Natural killer cell treated with Interleukin-12 subunit alpha and Interleukin-12 subunit beta and Interleukin-15 and Interleukin-18, amount 100 ng/mL, for 72 hours (primary cell): ENCODE data around the gene ATG9B. TPM values are rescaled to one million over a fixed set of nuclear protein-coding genes. Genes with fewer than 3 reads are reported as not detected.

Source experiments
- ATAC-seq, 2 donors: fragments of 150-1000 bp; cut with Tn5 transposase in 1 of 2; sonication (Bioruptor Pico), chemical (Tn5 transposase) in 1 of 2; 2 replicates each; pipeline ENCODE4 v1.10.0; 2021
- DNase-seq: peaks from one replicate; pipeline ENCODE4 v3.0.0; 2022; ENCODE audit warnings: low spot score
- H3K27ac Mint-ChIP-seq, 2 donors: 1 replicate in 1 of 2; 2 replicates in 1 of 2; pipeline ENCODE4 v1.8.0; 2022; ENCODE audit warnings: mixed read lengths in 2 of 2, mild to moderate bottlenecking in 1 of 2, moderate library complexity in 1 of 2
- H3K27me3 Mint-ChIP-seq, 2 donors: 1 replicate in 1 of 2; 2 replicates in 1 of 2; pipeline ENCODE4 v1.8.0; 2022; ENCODE audit warnings: mixed read lengths in 2 of 2
- H3K36me3 Mint-ChIP-seq: one replicate; pipeline ENCODE4 v1.8.0; 2022; ENCODE audit warnings: mixed read lengths
- H3K4me1 Mint-ChIP-seq, 2 donors: 1 replicate in 1 of 2; 2 replicates in 1 of 2; pipeline ENCODE4 v1.8.0; 2022; ENCODE audit warnings: low read depth in 2 of 2, mixed read lengths in 2 of 2, mild to moderate bottlenecking in 1 of 2
- H3K4me3 Mint-ChIP-seq: one replicate; pipeline ENCODE4 v1.8.0; 2022; ENCODE audit warnings: mixed read lengths
- H3K9me3 Mint-ChIP-seq: 2 replicates; pipeline ENCODE4 v1.8.0; 2022; ENCODE audit warnings: mixed read lengths
- total RNA-seq, 2 donors: library from RNA; stranded (reverse); gene quantifications; one replicate each; pipeline ENCODE4 v1.2.3, GENCODE V29; 2022

ATG9B gene
- total RNA-seq, 2 donors from 2014 or later: 2.5 to 2.7 TPM

DNA sequence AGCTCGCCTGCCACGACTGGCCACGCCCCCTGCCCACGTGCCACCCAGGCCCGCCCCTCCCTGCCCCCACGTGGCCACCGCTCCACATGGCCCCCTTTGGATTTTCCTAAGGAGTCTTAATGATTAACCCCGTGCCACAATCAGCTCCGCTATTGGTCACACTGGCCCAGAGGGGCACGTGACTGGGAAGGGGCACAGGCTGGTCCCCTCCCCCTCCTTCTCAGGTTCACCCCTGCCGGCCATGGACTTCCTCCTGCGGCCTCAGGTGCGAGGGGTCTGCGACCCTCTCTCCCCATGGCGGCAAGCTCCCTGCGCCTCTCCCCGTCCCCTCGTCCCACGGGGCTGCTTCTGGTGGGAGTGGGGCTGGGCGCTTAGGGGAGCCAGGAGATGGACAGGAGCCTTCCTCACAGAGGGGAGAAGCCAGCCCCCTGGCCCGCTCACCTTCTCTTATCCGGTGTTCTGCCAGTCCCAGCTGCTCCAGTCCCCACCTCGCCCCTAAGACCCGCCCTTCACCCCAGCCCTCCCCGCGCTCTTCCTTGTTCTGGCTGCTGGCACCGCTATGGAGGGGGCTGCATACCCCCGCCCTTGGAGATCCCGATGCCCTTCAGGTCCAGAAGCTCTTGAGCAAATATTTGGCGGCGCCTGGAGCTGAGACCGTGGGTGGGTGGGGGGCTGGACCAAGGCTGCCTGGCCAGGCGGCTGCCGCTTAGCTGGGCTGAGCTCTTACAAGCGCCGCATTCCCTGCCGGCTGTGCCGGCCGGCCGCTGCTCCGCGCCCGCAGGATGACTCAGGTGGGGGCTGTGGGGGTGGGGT lies 38.3 kb upstream of the ATG9B start:
- DNase-seq: no peak
- H3K4me3 Mint-ChIP-seq: no peak overlapping the region
- peaks cover 19 to 20% of the 10 kb centered on the region in 2 donors for H3K4me1 Mint-ChIP-seq
- no peaks in the 10 kb centered on the region for H3K9me3 Mint-ChIP-seq
- no peak overlapping the region for H3K27ac Mint-ChIP-seq
- no peaks in the 10 kb centered on the region for H3K27me3 Mint-ChIP-seq
- ATAC-seq: no peak
- H3K36me3 Mint-ChIP-seq: no peaks in the 10 kb centered on the region

- Mint-ChIP-seq H3K27me3 (no peaks in the 10 kb centered on the region), H3K9me3 (no peaks in the 10 kb centered on the region), H3K36me3 (no peaks in the 10 kb centered on the region), H3K4me3 (no peak overlapping the region), H3K27ac (peak overlapping the region in 1 of 2 donors; percentile 68), H3K4me1 (peaks cover 25 to 26% of the 10 kb centered on the region in 2 donors)
- no peak for ATAC-seq
- no peak for DNase-seq
These were observed 37.8 kb upstream of the ATG9B start for GRCh38 chr7:151062111-151062398.

GRCh38 chr7:151061213-151062110 lies 37.2 kb upstream of the ATG9B start:
- peaks cover 28% of the 10 kb centered on the region in 2 donors for H3K4me1 Mint-ChIP-seq
- H3K36me3 Mint-ChIP-seq: no peaks in the 10 kb centered on the region
- peak overlapping the region; percentile 93 for H3K4me3 Mint-ChIP-seq
- H3K27ac Mint-ChIP-seq: peak overlapping the region in 1 of 2 donors; percentile 68
- no peaks in the 10 kb centered on the region for H3K9me3 Mint-ChIP-seq
- DNase-seq: no peak
- ATAC-seq: no peak
- no peaks in the 10 kb centered on the region for H3K27me3 Mint-ChIP-seq

GRCh38 chr7:151060416-151061212 lies 36.3 kb upstream of the ATG9B start:
- H3K4me1 Mint-ChIP-seq: peaks cover 28% of the 10 kb centered on the region in 2 donors
- no peaks in the 10 kb centered on the region for H3K9me3 Mint-ChIP-seq
- ATAC-seq (no peak), DNase-seq (no peak)
- peak overlapping the region in 1 of 2 donors; percentile 92 for H3K27ac Mint-ChIP-seq
- peak overlapping the region; percentile 93 for H3K4me3 Mint-ChIP-seq
- H3K36me3 Mint-ChIP-seq: no peaks in the 10 kb centered on the region
- H3K27me3 Mint-ChIP-seq: no peaks in the 10 kb centered on the region

GRCh38 chr7:151060113-151060415 lies 35.8 kb upstream of the ATG9B start:
- H3K4me1 Mint-ChIP-seq: peaks cover 25 to 28% of the 10 kb centered on the region in 2 donors
- H3K27ac Mint-ChIP-seq: peak overlapping the region in 1 of 2 donors; percentile 92

DNA sequence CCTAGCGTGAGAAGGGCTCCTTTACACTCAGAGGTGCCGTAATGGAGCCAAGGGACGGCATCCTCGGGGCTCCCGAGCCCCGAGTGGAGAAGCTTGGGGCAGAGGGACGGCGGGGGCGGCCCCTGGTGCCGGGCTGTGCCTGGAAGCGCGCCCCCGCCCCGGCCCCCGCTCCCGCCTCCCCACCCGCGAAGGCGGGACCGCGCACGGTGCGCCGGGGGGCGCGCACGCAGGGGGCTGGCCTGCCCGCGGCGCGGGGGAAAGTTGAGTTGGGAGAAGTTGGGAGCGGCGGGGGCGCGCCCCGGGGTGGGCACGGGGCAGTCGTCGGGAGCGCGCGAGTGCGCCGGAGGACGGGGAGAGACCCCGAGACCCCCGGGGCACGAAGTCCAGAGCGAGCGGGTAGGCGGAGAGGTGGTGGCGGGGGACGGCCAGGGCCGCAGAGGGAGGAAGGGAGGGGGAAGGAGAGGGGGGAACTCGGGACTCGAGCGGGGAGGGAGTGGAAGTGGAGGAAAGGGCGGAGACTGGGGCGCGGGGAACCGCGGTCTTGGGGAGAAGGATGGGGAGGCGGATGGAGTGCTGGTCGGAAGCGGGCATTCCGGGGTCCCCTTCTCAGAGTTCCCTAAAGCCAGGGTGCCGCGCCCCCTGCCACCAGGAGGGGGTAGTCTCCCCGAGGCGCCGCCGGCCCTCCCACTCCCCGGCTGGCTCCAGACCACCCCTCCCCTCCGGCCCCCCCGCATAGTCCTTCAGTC lies 35.2 kb upstream of the ATG9B start, which contains the start of gene SLC4A2:
Gene SLC4A2, plus strand, starts transcription at position 223 of the 746 bp plus-strand sequence. CDS start 2,399 bp downstream, outside the sequence.
- Mint-ChIP-seq H3K4me1 (peaks cover 25 to 28% of the 10 kb centered on the region in 2 donors), H3K4me3 (peak within 1 kb of the TSS; percentile 93), H3K27me3 (no peaks in the 10 kb centered on the region), H3K36me3 (no peaks in the 10 kb centered on the region), H3K9me3 (no peaks in the 10 kb centered on the region), H3K27ac (peak within 1 kb of the TSS; percentile 83 to 92)
- ATAC-seq: peak; percentile 63 to 69
- peak; percentile 84 for DNase-seq

More at GRCh38 chr7:151060113-151060415, 35.8 kb upstream of the ATG9B start:
- H3K27me3 Mint-ChIP-seq: no peaks in the 10 kb centered on the region
- H3K36me3 Mint-ChIP-seq: no peaks in the 10 kb centered on the region
- H3K4me3 Mint-ChIP-seq: peak overlapping the region; percentile 93
- H3K9me3 Mint-ChIP-seq: no peaks in the 10 kb centered on the region
- no peak for DNase-seq
- no peak for ATAC-seq

- H3K27me3 Mint-ChIP-seq: no peaks in the 10 kb centered on the region
- peaks cover 25 to 28% of the 10 kb centered on the region in 2 donors for H3K4me1 Mint-ChIP-seq
- peak overlapping the region; percentile 93 for H3K4me3 Mint-ChIP-seq
- H3K27ac Mint-ChIP-seq: peak overlapping the region; percentile 83 to 92
- no peaks in the 10 kb centered on the region for H3K9me3 Mint-ChIP-seq
- no peak for DNase-seq
- ATAC-seq: no peak
- H3K36me3 Mint-ChIP-seq: no peaks in the 10 kb centered on the region
These were observed 34.6 kb upstream of the ATG9B start for GRCh38 chr7:151058781-151059366.

DNA sequence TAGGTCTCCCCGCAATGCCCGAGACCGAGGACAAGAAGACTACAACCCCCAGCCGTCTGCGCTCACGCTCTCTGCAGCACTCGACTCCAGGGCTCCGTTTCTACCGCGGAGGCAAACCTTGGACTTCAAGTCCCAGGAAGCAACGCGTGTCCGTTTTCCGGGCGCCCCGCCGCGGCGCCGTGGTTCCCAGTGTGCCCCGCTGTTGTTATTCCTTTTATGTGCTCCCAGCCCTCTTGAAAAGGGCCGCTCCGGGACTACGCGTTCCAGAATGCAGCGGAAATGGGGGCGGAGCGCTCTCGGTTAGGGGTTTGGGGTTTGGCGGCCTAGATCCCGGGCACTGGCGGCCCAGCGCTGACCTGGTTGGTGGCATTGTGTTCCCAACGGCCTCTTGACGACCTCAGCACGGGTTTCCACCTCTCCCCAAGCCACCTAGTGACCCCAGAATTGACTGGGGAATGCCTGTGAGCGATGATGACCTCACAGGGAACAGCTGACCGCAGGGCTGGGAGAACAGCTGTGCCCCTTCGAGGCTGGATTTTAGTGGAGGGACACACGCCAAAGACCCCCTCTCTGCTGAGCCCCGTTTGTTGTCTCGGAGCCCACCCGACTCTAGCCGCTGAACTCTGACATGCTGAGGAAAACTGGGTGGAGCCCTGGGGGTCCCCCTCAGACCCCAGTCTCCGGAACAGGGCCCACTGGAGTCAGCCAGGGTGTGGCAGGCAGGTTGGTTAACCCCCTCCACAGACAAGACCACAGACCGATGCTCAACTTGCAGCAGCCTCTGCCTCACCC lies 33.9 kb upstream of the ATG9B start:
- H3K27me3 Mint-ChIP-seq: no peaks in the 10 kb centered on the region
- no peaks in the 10 kb centered on the region for H3K36me3 Mint-ChIP-seq
- ATAC-seq (peak; percentile 95 to 97), DNase-seq (peak; percentile 98)
- no peaks in the 10 kb centered on the region for H3K9me3 Mint-ChIP-seq
- peak overlapping the region; percentile 93 for H3K4me3 Mint-ChIP-seq
- peak overlapping the region; percentile 83 to 92 for H3K27ac Mint-ChIP-seq
- H3K4me1 Mint-ChIP-seq: peaks cover 25 to 28% of the 10 kb centered on the region in 2 donors

DNA sequence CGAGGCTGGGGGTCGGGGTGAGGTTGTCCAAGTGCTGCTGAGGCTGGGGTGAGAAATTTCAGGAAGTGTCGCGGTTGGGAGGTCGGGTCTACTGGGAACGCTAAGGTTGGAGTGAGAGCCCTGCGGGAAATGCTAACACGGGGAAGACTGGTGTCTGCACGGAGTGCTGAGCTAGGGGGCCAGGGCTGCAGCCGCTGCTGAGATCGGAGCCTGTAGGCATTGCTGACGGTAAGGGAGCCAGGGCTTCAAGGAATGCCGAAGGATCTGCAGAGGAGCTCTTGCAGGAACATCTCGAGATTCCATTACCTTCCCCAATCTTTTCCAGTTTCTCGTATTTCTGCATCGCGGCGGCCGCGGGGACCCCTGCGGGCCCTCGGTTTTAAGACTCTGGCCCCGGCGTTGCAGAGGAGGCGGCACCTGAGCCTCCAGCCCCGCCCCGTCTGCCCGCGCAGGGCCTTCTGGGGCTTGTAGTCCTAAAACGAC lies 33.3 kb upstream of the ATG9B start, which contains the start of gene CDK5:
Gene CDK5, minus strand, starts transcription at position 392 of the 483 bp plus-strand sequence. Its CDS starts 49 bp downstream, at position 343.
- no peaks in the 10 kb centered on the region for H3K9me3 Mint-ChIP-seq
- DNase-seq (no peak), ATAC-seq (peak in 1 of 2 donors; percentile 1)
- H3K36me3 Mint-ChIP-seq: no peaks in the 10 kb centered on the region
- peaks cover 27 to 28% of the 10 kb centered on the region in 2 donors for H3K4me1 Mint-ChIP-seq
- peaks cover 2 to 4% of the 10 kb centered on the region in 2 donors for H3K27me3 Mint-ChIP-seq
- peak within 1 kb of the TSS; percentile 93 for H3K4me3 Mint-ChIP-seq
- peak within 1 kb of the TSS; percentile 83 to 92 for H3K27ac Mint-ChIP-seq

GRCh38 chr7:151056666-151057505 lies 32.6 kb upstream of the ATG9B start:
- H3K36me3 Mint-ChIP-seq: no peaks in the 10 kb centered on the region
- ATAC-seq (no peak), DNase-seq (no peak)
- peak overlapping the region; percentile 93 for H3K4me3 Mint-ChIP-seq
- H3K27me3 Mint-ChIP-seq: peaks cover 3 to 8% of the 10 kb centered on the region in 2 donors
- peak overlapping the region; percentile 83 to 92 for H3K27ac Mint-ChIP-seq
- peaks cover 27 to 28% of the 10 kb centered on the region in 2 donors for H3K4me1 Mint-ChIP-seq
- H3K9me3 Mint-ChIP-seq: no peaks in the 10 kb centered on the region

DNA sequence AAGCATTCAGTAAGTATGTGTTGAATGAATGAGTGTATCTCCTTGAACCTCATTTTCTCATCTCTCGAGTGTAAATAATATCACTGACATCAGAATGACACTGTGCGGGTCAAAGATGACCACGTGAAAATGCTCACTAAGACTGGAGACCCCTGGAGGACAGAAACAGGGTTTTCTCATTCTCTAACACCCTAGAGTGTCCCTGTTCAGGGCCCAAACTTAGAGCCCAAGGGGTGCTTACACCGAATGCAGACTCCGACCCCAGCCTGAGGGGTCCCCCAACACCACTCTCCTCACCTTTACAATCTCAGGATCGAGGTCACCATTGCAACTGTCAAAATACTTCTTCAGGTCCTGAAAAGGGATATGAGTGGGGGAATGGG lies 32.0 kb upstream of the ATG9B start:
- H3K4me3 Mint-ChIP-seq: peak overlapping the region; percentile 93
- ATAC-seq (no peak), DNase-seq (no peak)
- H3K27me3 Mint-ChIP-seq: peaks cover 3 to 8% of the 10 kb centered on the region in 2 donors
- peaks cover 21 to 22% of the 10 kb centered on the region in 2 donors for H3K4me1 Mint-ChIP-seq
- no peaks in the 10 kb centered on the region for H3K36me3 Mint-ChIP-seq
- no peak overlapping the region for H3K27ac Mint-ChIP-seq
- no peaks in the 10 kb centered on the region for H3K9me3 Mint-ChIP-seq
